ENCODE results near the gene PRTN3. TPM values are rescaled to one million over a fixed set of nuclear protein-coding genes. Genes with fewer than 3 reads are reported as not detected.

The PRTN3 gene
- total RNA-seq, 1 donor from 2014 or later, result not detected

GRCh38 chr19:883661-884211, 42.9 kb downstream of the PRTN3 start:
- Mint-ChIP-seq H3K36me3 (peaks cover 20% of the 10 kb centered on the region), H3K27ac (no peak overlapping the region), H3K4me3 (no peak overlapping the region), H3K4me1 (peaks cover 5% of the 10 kb centered on the region), H3K9me3 (no peaks in the 10 kb centered on the region), H3K27me3 (ENCODE audit: insufficient read depth, low read depth) (peaks cover 9% of the 10 kb centered on the region)
- Histone ChIP-seq H3K9ac (no peak overlapping the region), H3K36me3 (no peaks in the 10 kb centered on the region), H3K27ac (no peak overlapping the region), H3F3A (ENCODE audit: low read depth) (no peaks in the 10 kb centered on the region), H2AFZ (replicated peaks) (no peak overlapping the region), H3K4me2 (no peak overlapping the region), H3K4me1 (no peaks in the 10 kb centered on the region), H3K9me3 (ENCODE audit: low read depth) (no peaks in the 10 kb centered on the region), H3K4me3 (no peak overlapping the region), H3K79me2 (ENCODE audit: low read depth) (no peaks in the 10 kb centered on the region), H3K27me3 (no peaks in the 10 kb centered on the region), H4K20me1 (ENCODE audit: low read depth) (peaks cover 10% of the 10 kb centered on the region)
- TF ChIP-seq EZH2 (IDR thresholded peaks at IDR 0.05), result no peak
- TF ChIP-seq EZH2phosphoT487 (IDR thresholded peaks at IDR 0.05), result no peak
- no peak for TF ChIP-seq CTCF (IDR thresholded peaks at IDR 0.05)
- DNase-seq (ENCODE audit: low spot score), result no peak

DNA sequence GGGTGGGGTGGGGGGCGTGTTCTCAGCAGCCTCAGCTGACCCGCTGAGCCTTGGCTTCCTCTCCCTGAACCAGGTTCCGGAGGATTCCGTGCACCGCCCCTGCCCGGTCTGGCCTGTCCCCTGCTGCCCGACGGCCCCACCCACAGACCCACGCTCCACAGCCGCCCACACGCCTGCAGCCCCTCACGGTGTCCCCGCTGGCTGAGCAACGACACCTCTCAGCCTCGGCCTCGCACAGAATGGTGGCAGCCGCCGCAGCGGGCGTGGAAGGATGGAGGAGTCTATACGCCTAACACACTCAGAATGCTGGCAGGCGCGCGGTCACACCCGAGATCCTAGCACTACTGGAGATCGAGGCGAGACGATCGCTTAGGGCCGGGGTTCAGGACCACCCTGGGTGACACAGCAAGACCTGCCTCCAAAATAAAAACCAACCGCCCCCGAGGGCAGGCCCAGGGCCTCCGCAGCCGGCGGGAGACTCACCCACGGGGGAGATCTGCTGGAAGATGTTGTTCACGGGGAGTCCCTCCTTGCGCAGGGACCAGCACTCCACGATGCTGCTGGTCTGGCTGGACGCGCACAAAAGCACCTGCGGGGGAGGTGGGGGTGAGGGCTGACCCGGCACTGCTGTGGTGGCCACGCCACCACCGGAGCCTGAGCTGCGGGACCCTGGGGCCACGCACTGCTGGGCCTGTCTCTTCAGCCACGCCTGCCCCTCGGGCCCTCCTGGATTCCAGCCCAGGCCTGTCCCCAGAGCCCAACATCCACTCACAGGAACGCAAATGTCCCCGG, 43.8 kb downstream of the PRTN3 start:
- H3K4me2 ChIP-seq, result no peak overlapping the region
- H3K27me3 ChIP-seq, result no peaks in the 10 kb centered on the region
- no peaks in the 10 kb centered on the region for H3K79me2 ChIP-seq (ENCODE audit: low read depth)
- Mint-ChIP-seq H3K27ac (no peak overlapping the region), H3K4me3 (no peak overlapping the region), H3K36me3 (peaks cover 20% of the 10 kb centered on the region), H3K27me3 (ENCODE audit: insufficient read depth, low read depth) (peaks cover 4% of the 10 kb centered on the region), H3K9me3 (no peaks in the 10 kb centered on the region), H3K4me1 (peaks cover 3% of the 10 kb centered on the region)
- no peak overlapping the region for H3K27ac ChIP-seq
- no peaks in the 10 kb centered on the region for H3K4me1 ChIP-seq
- H3K36me3 ChIP-seq, result no peaks in the 10 kb centered on the region
- no peak for DNase-seq (ENCODE audit: low spot score)
- H3K9me3 ChIP-seq (ENCODE audit: low read depth), result no peaks in the 10 kb centered on the region
- no peak overlapping the region for H3K9ac ChIP-seq
- H3K4me3 ChIP-seq, result no peak overlapping the region
- no peak overlapping the region for H2AFZ ChIP-seq (replicated peaks)
- H3F3A ChIP-seq (ENCODE audit: low read depth), result no peaks in the 10 kb centered on the region
- H4K20me1 ChIP-seq (ENCODE audit: low read depth), result peaks cover 10% of the 10 kb centered on the region
- no peak for TF ChIP-seq EZH2 (IDR thresholded peaks at IDR 0.05)
- TF ChIP-seq CTCF (IDR thresholded peaks at IDR 0.05), result no peak
- TF ChIP-seq EZH2phosphoT487 (IDR thresholded peaks at IDR 0.05), result no peak

- Mint-ChIP-seq H3K4me3 (no peak overlapping the region), H3K27ac (no peak overlapping the region), H3K9me3 (no peaks in the 10 kb centered on the region), H3K27me3 (ENCODE audit: insufficient read depth, low read depth) (peaks cover 4% of the 10 kb centered on the region), H3K36me3 (peaks cover 20% of the 10 kb centered on the region), H3K4me1 (peaks cover 3% of the 10 kb centered on the region)
- Histone ChIP-seq H3K79me2 (ENCODE audit: low read depth) (peaks cover 2% of the 10 kb centered on the region), H3F3A (ENCODE audit: low read depth) (no peaks in the 10 kb centered on the region), H3K4me1 (no peaks in the 10 kb centered on the region), H4K20me1 (ENCODE audit: low read depth) (peaks cover 11% of the 10 kb centered on the region), H3K27ac (no peak overlapping the region), H3K9me3 (ENCODE audit: low read depth) (no peaks in the 10 kb centered on the region), H3K4me2 (no peak overlapping the region), H3K9ac (no peak overlapping the region), H3K27me3 (no peaks in the 10 kb centered on the region), H3K4me3 (no peak overlapping the region), H3K36me3 (no peaks in the 10 kb centered on the region), H2AFZ (replicated peaks) (no peak overlapping the region)
- DNase-seq (ENCODE audit: low spot score), result no peak
- no peak for TF ChIP-seq EZH2 (IDR thresholded peaks at IDR 0.05)
- TF ChIP-seq CTCF (IDR thresholded peaks at IDR 0.05), result no peak
- TF ChIP-seq EZH2phosphoT487 (IDR thresholded peaks at IDR 0.05), result no peak
These were observed 44.9 kb downstream of the PRTN3 start for GRCh38 chr19:885536-886224.

Data from neural progenitor cell (in vitro differentiated cells).